Progenitor cell of endocrine pancreas (in vitro differentiated cells): ENCODE results near the gene SAMD11. TPM values are rescaled to one million over a fixed set of nuclear protein-coding genes. Genes with fewer than 3 reads are reported as not detected.

Experiments
- DNase-seq: peaks from one replicate; pipeline ENCODE4 v3.0.0; 2021; ENCODE audit warnings: low spot score; ENCODE audit not compliant: unreplicated experiment
- H3K27ac Mint-ChIP-seq: 2 replicates; pipeline ENCODE4 v1.8.0; 2021; ENCODE audit warnings: mild to moderate bottlenecking, moderate library complexity, mixed read lengths
- H3K27me3 Mint-ChIP-seq: 2 replicates; pipeline ENCODE4 v1.8.0; 2021; ENCODE audit warnings: mixed read lengths
- H3K36me3 Mint-ChIP-seq: 2 replicates; pipeline ENCODE4 v1.8.0; 2022; ENCODE audit warnings: mixed read lengths; ENCODE audit not compliant: insufficient read depth
- H3K4me1 Mint-ChIP-seq: 2 replicates; pipeline ENCODE4 v1.8.0; 2021; ENCODE audit warnings: low read depth, mixed read lengths
- H3K4me3 Mint-ChIP-seq: 2 replicates; pipeline ENCODE4 v1.8.0; 2021; ENCODE audit warnings: low read depth, mild to moderate bottlenecking, moderate library complexity, mixed read lengths
- H3K9me3 Mint-ChIP-seq: 2 replicates; pipeline ENCODE4 v1.8.0; 2021; ENCODE audit warnings: low read depth, mixed read lengths
- total RNA-seq: library from RNA; stranded (reverse); gene quantifications from 2 replicates; pipeline ENCODE4 v1.2.1, GENCODE V29; 2021
- TF ChIP-seq, protein P1 (sequence below): fragments of 200-600 bp; sonication (generic); IDR thresholded peaks from one replicate; pipeline ENCODE4 v1.5.0; 2021; ENCODE audit warnings: antibody characterized with exemption, mild to moderate bottlenecking; ENCODE audit not compliant: unreplicated experiment

Gene SAMD11
- total RNA-seq, 1 donor from 2014 or later = 42.9 TPM

DNA sequence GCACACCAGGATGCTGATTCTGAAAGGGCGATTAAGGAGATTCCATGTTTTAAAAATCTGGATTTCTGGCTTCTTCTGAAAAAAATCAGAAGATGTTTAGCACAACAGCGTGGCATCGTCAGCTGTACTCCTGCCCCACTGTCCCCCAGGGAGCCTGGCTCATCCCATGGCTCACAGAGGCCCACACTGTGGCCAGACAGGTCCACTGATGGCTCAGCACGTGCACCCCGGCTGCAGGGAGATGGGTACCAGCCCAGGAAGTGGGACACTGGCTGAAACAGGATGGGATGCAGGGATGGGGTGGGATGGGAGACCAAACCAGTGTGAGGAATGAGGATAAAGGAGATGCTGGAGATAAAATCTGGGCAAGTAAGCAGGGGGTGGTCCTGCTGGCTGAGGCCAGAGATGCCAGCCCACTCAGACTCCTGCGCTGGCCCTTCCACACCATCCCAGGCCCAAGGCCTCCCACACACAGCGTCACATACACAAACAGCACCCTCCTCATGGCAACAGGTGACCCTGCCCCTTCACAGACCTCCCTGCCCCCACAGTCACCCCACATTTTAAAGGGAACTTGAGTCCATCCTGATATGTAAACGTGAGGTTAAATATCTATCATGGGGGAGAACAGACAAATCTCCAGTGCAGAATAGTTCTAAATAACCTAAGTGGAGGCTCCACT lies 23.9 kb upstream of the SAMD11 start:
- Mint-ChIP-seq H3K36me3 (no peaks in the 10 kb centered on the region), H3K27me3 (peaks cover 63% of the 10 kb centered on the region), H3K4me1 (peaks cover 4% of the 10 kb centered on the region), H3K9me3 (no peaks in the 10 kb centered on the region), H3K4me3 (no peak overlapping the region), H3K27ac (no peak overlapping the region)
- DNase-seq = no peak
- TF ChIP-seq, protein P1, sequence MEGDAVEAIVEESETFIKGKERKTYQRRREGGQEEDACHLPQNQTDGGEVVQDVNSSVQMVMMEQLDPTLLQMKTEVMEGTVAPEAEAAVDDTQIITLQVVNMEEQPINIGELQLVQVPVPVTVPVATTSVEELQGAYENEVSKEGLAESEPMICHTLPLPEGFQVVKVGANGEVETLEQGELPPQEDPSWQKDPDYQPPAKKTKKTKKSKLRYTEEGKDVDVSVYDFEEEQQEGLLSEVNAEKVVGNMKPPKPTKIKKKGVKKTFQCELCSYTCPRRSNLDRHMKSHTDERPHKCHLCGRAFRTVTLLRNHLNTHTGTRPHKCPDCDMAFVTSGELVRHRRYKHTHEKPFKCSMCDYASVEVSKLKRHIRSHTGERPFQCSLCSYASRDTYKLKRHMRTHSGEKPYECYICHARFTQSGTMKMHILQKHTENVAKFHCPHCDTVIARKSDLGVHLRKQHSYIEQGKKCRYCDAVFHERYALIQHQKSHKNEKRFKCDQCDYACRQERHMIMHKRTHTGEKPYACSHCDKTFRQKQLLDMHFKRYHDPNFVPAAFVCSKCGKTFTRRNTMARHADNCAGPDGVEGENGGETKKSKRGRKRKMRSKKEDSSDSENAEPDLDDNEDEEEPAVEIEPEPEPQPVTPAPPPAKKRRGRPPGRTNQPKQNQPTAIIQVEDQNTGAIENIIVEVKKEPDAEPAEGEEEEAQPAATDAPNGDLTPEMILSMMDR = no peak

- no peaks in the 10 kb centered on the region for H3K9me3 Mint-ChIP-seq
- H3K36me3 Mint-ChIP-seq = no peaks in the 10 kb centered on the region
- DNase-seq = no peak
- H3K27me3 Mint-ChIP-seq = peaks cover 61% of the 10 kb centered on the region
- no peak overlapping the region for H3K4me3 Mint-ChIP-seq
- peaks cover 7% of the 10 kb centered on the region for H3K4me1 Mint-ChIP-seq
- H3K27ac Mint-ChIP-seq = no peak overlapping the region
- TF ChIP-seq, protein P1 = no peak
Measured at GRCh38 chr1:901108-901859, 22.4 kb upstream of the SAMD11 start.

DNA sequence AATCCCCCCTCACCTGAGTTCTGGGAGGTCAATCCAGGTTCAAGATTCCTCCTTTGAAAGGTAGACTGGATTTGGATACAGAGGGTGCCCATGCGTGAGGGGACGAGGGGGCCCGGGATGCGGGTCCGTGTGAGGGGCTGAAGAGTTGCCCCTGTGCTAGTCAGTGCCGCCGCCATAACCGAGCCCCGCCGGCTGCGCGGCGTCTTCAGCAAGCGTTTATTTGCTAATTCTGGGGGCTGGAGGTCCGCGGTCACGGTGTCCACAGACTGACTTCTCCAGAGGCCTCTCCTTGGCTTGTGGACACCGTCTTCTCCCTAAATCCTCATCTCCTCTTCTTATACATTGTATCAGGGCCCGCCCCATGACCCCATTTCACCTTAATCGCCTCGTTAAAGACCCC lies 20.9 kb upstream of the SAMD11 start:
- no peak for DNase-seq
- Mint-ChIP-seq H3K9me3 (no peaks in the 10 kb centered on the region), H3K36me3 (no peaks in the 10 kb centered on the region), H3K27ac (no peak overlapping the region), H3K4me3 (no peak overlapping the region), H3K4me1 (peaks cover 5% of the 10 kb centered on the region), H3K27me3 (peaks cover 50% of the 10 kb centered on the region)
- TF ChIP-seq, protein P1 = no peak

GRCh38 chr1:903305-903704 lies 20.4 kb upstream of the SAMD11 start:
- peak overlapping the region; percentile 50 for H3K4me3 Mint-ChIP-seq
- peak overlapping the region; percentile 16 for H3K27ac Mint-ChIP-seq
- TF ChIP-seq, protein P1 = no peak
- peaks cover 5% of the 10 kb centered on the region for H3K4me1 Mint-ChIP-seq
- H3K9me3 Mint-ChIP-seq = no peaks in the 10 kb centered on the region
- no peaks in the 10 kb centered on the region for H3K36me3 Mint-ChIP-seq
- H3K27me3 Mint-ChIP-seq = peaks cover 45% of the 10 kb centered on the region
- no peak for DNase-seq

GRCh38 chr1:903721-904271 lies 19.9 kb upstream of the SAMD11 start:
- Mint-ChIP-seq H3K9me3 (no peaks in the 10 kb centered on the region), H3K27ac (no peak overlapping the region), H3K4me1 (peaks cover 5% of the 10 kb centered on the region), H3K27me3 (peaks cover 41% of the 10 kb centered on the region), H3K4me3 (peak overlapping the region; percentile 50), H3K36me3 (no peaks in the 10 kb centered on the region)
- TF ChIP-seq, protein P1 = no peak
- peak; percentile 8 for DNase-seq
